ENCODE results near the gene COL28A1. TPM values are rescaled to one million over a fixed set of nuclear protein-coding genes. Genes with fewer than 3 reads are reported as not detected.

The COL28A1 gene
- polyA plus RNA-seq, 1 donor (not counting 4 experiments of a cell fraction or from before 2014, with no cell fraction given): 0.13 TPM

- TF ChIP-seq, protein P1, sequence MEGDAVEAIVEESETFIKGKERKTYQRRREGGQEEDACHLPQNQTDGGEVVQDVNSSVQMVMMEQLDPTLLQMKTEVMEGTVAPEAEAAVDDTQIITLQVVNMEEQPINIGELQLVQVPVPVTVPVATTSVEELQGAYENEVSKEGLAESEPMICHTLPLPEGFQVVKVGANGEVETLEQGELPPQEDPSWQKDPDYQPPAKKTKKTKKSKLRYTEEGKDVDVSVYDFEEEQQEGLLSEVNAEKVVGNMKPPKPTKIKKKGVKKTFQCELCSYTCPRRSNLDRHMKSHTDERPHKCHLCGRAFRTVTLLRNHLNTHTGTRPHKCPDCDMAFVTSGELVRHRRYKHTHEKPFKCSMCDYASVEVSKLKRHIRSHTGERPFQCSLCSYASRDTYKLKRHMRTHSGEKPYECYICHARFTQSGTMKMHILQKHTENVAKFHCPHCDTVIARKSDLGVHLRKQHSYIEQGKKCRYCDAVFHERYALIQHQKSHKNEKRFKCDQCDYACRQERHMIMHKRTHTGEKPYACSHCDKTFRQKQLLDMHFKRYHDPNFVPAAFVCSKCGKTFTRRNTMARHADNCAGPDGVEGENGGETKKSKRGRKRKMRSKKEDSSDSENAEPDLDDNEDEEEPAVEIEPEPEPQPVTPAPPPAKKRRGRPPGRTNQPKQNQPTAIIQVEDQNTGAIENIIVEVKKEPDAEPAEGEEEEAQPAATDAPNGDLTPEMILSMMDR (optimal IDR thresholded peaks at IDR 0.05 in 1 of 3, IDR thresholded peaks at IDR 0.05 in 1 of 3, conservative IDR thresholded peaks at IDR 0.05 in 1 of 3; ENCODE audit: extremely low read depth in 1 of 3, insufficient read depth in 2 of 3, low read length in 3 of 3): no peak
- no peak for TF ChIP-seq EZH2 (IDR thresholded peaks at IDR 0.05; ENCODE audit: low read length)
- DNase-seq (ENCODE audit: low read depth, low spot score): no peak
- dilution Hi-C loops (cut with MboI; ENCODE audit: extremely low pct_ligation_motif_present, low sequenced_read_pairs): no loop called here
- no peaks in the 10 kb centered on the region for H4K20me1 ChIP-seq (ENCODE audit: control insufficient read depth, extremely low read depth, insufficient read depth, low read length)
- no peak for FAIRE-seq
- no peak overlapping the region for H3K9ac ChIP-seq (ENCODE audit: control insufficient read depth, extremely low read depth, insufficient read depth, low read length)
- no peaks in the 10 kb centered on the region for H3K79me2 ChIP-seq (ENCODE audit: control insufficient read depth, insufficient read depth, low read length)
- H3K36me3 ChIP-seq (ENCODE audit: control insufficient read depth in 2 of 2, extremely low read depth in 1 of 2, insufficient read depth in 2 of 2, low read length in 2 of 2): no peaks in the 10 kb centered on the region
- H3K9me3 ChIP-seq (ENCODE audit: control insufficient read depth, low read depth, low read length): no peaks in the 10 kb centered on the region
- no peaks in the 10 kb centered on the region for H3K9me1 ChIP-seq (ENCODE audit: control insufficient read depth, extremely low read depth, insufficient read depth, low read length)
- peaks cover 7% of the 10 kb centered on the region for H3K4me1 ChIP-seq (ENCODE audit: control insufficient read depth, extremely low read depth, insufficient read depth, low read length)
- no peak overlapping the region for H3K4me2 ChIP-seq (ENCODE audit: control insufficient read depth, extremely low read depth, insufficient read depth, low read depth, low read length)
- H3K27ac ChIP-seq (ENCODE audit: control insufficient read depth, insufficient read depth, low read length): no peak overlapping the region
- H2AFZ ChIP-seq (ENCODE audit: control insufficient read depth, low read length): no peak overlapping the region
- H3K27me3 ChIP-seq (ENCODE audit: control insufficient read depth, extremely low read depth, insufficient read depth, low read length): no peaks in the 10 kb centered on the region
- no peak overlapping the region for H3K4me3 ChIP-seq (ENCODE audit: control insufficient read depth in 2 of 3, extremely low read depth in 1 of 3, insufficient read depth in 2 of 3, low read depth in 1 of 3, low read length in 3 of 3)
Observed at GRCh38 chr7:7318601-7319000, 217.1 kb downstream of the COL28A1 start.

DNA sequence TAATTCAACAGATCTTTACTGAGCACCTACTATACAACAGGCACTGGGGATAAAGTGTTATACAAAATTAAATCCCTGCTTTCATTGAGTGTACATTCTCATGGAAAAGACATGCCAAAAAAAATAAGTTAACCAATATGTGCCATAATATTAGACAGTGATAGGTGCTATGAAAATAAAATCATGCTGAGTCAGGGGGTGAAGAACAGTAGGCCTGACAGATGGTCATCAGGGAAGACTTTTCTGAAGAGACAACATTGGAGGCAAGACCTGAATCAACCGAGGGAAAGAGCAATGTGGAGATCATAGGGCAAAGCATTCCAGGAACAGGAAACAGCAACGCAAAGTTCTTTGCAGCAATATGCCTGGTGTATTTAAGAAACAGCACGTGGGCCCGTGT, 217.8 kb downstream of the COL28A1 start:
- Histone ChIP-seq H3K4me3 (ENCODE audit: control insufficient read depth in 2 of 3, extremely low read depth in 1 of 3, insufficient read depth in 2 of 3, low read depth in 1 of 3, low read length in 3 of 3) (no peak overlapping the region), H3K4me2 (ENCODE audit: control insufficient read depth, extremely low read depth, insufficient read depth, low read depth, low read length) (no peak overlapping the region), H3K9ac (ENCODE audit: control insufficient read depth, extremely low read depth, insufficient read depth, low read length) (no peak overlapping the region), H3K36me3 (ENCODE audit: control insufficient read depth in 2 of 2, extremely low read depth in 1 of 2, insufficient read depth in 2 of 2, low read length in 2 of 2) (no peaks in the 10 kb centered on the region), H3K9me3 (ENCODE audit: control insufficient read depth, low read depth, low read length) (no peaks in the 10 kb centered on the region), H4K20me1 (ENCODE audit: control insufficient read depth, extremely low read depth, insufficient read depth, low read length) (no peaks in the 10 kb centered on the region), H3K4me1 (ENCODE audit: control insufficient read depth, extremely low read depth, insufficient read depth, low read length) (peaks cover 7% of the 10 kb centered on the region), H3K79me2 (ENCODE audit: control insufficient read depth, insufficient read depth, low read length) (no peaks in the 10 kb centered on the region), H3K27me3 (ENCODE audit: control insufficient read depth, extremely low read depth, insufficient read depth, low read length) (no peaks in the 10 kb centered on the region), H3K27ac (ENCODE audit: control insufficient read depth, insufficient read depth, low read length) (no peak overlapping the region), H2AFZ (ENCODE audit: control insufficient read depth, low read length) (no peak overlapping the region), H3K9me1 (ENCODE audit: control insufficient read depth, extremely low read depth, insufficient read depth, low read length) (no peaks in the 10 kb centered on the region)
- no peak for TF ChIP-seq EZH2 (IDR thresholded peaks at IDR 0.05; ENCODE audit: low read length)
- TF ChIP-seq, protein P1 (optimal IDR thresholded peaks at IDR 0.05 in 1 of 3, IDR thresholded peaks at IDR 0.05 in 1 of 3, conservative IDR thresholded peaks at IDR 0.05 in 1 of 3; ENCODE audit: extremely low read depth in 1 of 3, insufficient read depth in 2 of 3, low read length in 3 of 3): no peak
- no peak for DNase-seq (ENCODE audit: low read depth, low spot score)
- dilution Hi-C loops (cut with MboI; ENCODE audit: extremely low pct_ligation_motif_present, low sequenced_read_pairs): no loop called here
- FAIRE-seq: no peak
